ENCODE measurements around the gene PPM1M. TPM values are rescaled to one million over a fixed set of nuclear protein-coding genes. Genes with fewer than 3 reads are reported as not detected.
A peak's percentile ranks its signal among the peaks of the same experiment; 100 is the strongest.

Gene PPM1M
- total RNA-seq, 1 experiment from 2014 or later, result 1.4 TPM

- in situ Hi-C loops (cut with HindIII; ENCODE audit: low sequenced_read_pairs), result no loop called here
- DNase-seq (ENCODE audit: low spot score), result no peak
Measured at GRCh38 chr3:52240059-52240885, 5.3 kb upstream of the PPM1M start.

GRCh38 chr3:52240886-52241370 is 4.6 kb upstream of the PPM1M start:
- in situ Hi-C loops (cut with HindIII; ENCODE audit: low sequenced_read_pairs), result no loop called here
- DNase-seq (ENCODE audit: low spot score), result no peak

GRCh38 chr3:52242039-52242438 is 3.5 kb upstream of the PPM1M start:
- no peak for DNase-seq (ENCODE audit: low spot score)
- in situ Hi-C loops (cut with HindIII; ENCODE audit: low sequenced_read_pairs), result no loop called here

- DNase-seq (ENCODE audit: low spot score), result no peak
- in situ Hi-C loops (cut with HindIII; ENCODE audit: low sequenced_read_pairs), result no loop called here
Measured at GRCh38 chr3:52243791-52244628, 1.5 kb upstream of the PPM1M start.

DNA sequence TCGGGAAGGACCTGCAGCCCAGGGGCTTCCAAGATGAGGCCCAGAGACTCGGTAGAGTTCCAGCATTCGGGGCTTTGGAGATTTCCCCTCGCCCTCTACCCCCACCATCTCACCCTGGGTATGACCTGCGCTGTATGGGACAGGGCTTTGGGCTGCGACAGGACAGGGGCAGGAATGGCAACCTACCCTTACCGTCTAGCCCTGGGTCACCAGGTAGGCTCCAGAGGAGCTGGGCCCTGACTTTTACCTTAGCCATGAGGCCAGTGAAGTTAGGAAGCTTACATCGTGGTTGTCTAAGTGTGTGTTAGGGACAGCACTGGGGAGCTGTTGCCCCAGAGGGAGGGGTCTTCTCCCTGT is 683 bp downstream of the PPM1M start:
- in situ Hi-C loops (cut with HindIII; ENCODE audit: low sequenced_read_pairs), result no loop called here
- no peak for DNase-seq (ENCODE audit: low spot score)

DNA sequence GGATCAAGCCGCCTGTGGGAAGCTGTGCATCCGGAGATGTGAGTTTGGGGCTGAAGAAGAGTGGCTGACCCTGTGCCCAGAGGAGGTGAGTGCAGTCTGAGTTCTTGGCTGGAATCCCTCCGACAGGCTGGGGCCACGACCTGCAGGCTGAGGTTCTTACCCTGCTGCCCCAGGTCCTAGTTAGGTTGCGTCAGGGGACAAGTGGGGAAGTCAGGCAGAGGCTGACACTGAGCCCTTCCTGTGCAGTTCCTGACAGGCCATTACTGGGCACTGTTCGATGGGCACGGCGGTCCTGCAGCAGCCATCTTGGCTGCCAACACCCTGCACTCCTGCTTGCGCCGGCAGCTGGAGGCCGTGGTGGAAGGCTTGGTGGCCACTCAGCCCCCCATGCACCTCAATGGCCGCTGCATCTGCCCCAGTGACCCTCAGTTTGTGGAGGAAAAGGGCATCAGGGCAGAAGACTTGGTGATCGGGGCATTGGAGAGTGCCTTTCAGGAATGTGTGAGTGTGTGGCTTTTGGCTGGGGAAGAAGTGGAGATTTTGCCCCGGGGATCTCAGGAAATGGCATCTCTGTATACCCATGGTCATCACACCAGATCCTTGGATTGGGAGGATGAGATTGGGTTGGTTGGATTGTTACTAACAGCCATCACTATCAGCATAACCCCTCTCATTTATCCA is 1.3 kb downstream of the PPM1M start:
- no peak for DNase-seq (ENCODE audit: low spot score)
- in situ Hi-C loops (cut with HindIII; ENCODE audit: low sequenced_read_pairs), result no loop called here

DNA sequence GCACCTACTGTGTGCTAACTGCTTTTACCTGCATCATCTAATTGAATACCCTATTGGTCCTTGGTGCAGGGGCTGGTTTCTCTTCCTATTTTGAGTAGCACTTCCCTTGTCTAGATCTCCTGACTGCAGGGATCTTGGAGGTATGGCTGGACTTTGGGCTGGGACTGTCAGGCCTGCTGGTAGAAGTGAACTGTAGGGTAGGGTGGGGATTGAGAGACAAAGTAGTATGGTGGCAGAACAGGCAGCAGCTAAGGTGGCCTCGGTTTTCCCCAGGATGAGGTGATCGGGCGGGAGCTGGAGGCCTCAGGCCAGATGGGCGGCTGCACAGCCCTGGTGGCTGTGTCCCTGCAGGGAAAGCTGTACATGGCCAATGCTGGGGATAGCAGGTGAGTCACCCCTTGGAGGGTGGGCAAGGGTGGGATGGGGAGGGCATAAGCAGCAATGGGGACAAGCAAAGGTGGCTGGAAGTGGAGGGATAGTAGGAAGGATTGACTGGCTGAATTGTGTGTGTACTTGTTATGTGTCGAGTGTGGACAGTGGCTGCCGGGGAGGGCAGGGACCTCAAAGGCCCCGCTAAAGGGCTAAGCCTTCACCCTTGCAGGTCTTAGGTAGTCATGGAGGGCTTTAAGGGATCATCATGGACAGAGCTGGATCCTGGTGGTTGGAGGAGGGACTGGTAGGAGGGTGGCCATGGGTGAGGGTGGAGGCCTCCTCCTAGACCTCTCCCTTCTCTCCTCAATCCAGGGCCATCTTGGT is 2.0 kb downstream of the PPM1M start:
- in situ Hi-C loops (cut with HindIII; ENCODE audit: low sequenced_read_pairs), result no loop called here
- DNase-seq (ENCODE audit: low spot score), result no peak

GRCh38 chr3:52248165-52248541 is 2.6 kb downstream of the PPM1M start:
- no peak for DNase-seq (ENCODE audit: low spot score)
- in situ Hi-C loops (cut with HindIII; ENCODE audit: low sequenced_read_pairs), result no loop called here

- DNase-seq (ENCODE audit: low spot score), result peak; percentile 97
- in situ Hi-C loops (cut with HindIII; ENCODE audit: low sequenced_read_pairs), result no loop called here
Measured at GRCh38 chr3:52248816-52249547, 3.4 kb downstream of the PPM1M start.

- in situ Hi-C loops (cut with HindIII; ENCODE audit: low sequenced_read_pairs), result no loop called here
- DNase-seq (ENCODE audit: low spot score), result no peak
Measured at GRCh38 chr3:52249683-52250082, 4.1 kb downstream of the PPM1M start.

DNA sequence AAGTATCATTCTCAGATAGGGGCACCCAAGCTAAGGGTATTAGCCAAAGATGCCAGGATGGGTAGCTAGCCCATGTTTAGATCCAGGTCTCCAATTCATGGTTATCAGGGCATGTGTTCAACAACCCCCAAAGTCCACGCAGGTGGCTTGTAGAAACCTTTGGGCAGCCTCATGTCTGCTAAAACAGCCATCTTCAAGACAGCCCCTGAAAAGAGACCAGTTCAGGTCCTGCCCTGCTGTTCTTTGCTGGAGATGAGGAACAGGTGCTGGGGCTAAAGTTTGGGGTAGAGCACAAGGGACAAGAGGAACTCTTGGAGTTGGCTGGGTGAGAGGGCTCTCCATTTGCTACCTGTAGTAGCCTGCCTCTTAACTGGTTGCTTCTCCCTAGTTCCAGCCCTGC is 4.6 kb downstream of the PPM1M start:
- in situ Hi-C loops (cut with HindIII; ENCODE audit: low sequenced_read_pairs), result no loop called here

GRCh38 chr3:52253314-52254304 is 8.1 kb downstream of the PPM1M start:
- no peak for DNase-seq (ENCODE audit: low spot score)
- in situ Hi-C loops (cut with HindIII; ENCODE audit: low sequenced_read_pairs), result no loop called here

More for the DNA sequence above, 4.6 kb downstream of the PPM1M start:
- DNase-seq (ENCODE audit: low spot score), result no peak

GRCh38 chr3:52254608-52255007 is 9.0 kb downstream of the PPM1M start:
- in situ Hi-C loops (cut with HindIII; ENCODE audit: low sequenced_read_pairs), result no loop called here

GRCh38 chr3:52256159-52256558 is 10.6 kb downstream of the PPM1M start:
- in situ Hi-C loops (cut with HindIII; ENCODE audit: low sequenced_read_pairs), result no loop called here

More at GRCh38 chr3:52254608-52255007, 9.0 kb downstream of the PPM1M start:
- DNase-seq (ENCODE audit: low spot score), result no peak

DNA sequence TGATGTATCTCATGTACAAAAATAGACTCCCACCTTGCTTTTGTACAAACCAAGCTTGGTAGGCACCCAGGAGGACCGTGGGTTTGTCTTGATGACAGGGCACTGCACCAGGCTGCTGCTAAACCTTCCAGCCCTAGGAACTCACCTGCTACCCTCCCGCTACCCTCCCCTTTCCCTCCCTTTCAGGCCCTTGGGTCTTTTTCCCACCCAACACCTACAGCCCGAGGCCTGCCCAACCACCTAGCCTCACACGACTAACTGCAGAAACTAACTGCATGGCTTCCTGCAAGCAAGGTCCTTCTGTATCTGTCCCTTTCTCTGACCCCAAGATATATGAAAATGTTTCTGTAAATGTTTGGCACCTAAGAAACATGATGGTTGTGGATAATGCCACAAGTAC is 11.1 kb downstream of the PPM1M start:
- in situ Hi-C loops (cut with HindIII; ENCODE audit: low sequenced_read_pairs), result no loop called here

More at GRCh38 chr3:52256159-52256558, 10.6 kb downstream of the PPM1M start:
- DNase-seq (ENCODE audit: low spot score), result no peak

DNA sequence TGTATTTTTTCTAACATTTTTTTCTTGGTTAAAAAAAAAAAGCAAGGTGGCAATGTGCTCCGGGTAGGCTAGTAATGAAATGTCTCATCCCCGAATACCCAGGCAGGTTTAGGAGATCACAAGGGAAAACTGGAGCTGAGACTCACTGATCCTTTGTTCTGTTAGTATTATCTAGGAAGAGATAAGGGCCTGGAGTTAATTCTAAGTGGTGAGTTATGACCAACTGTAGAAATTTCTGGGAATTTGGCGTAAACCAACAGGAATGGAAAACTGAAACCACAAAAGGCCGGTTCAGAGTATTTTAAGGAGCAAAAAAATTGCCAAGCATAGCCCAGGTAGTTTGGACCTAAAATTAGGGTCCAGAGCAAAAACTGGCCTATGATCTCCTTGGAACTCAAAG is 12.4 kb downstream of the PPM1M start:
- in situ Hi-C loops (cut with HindIII; ENCODE audit: low sequenced_read_pairs), result no loop called here
- no peak for DNase-seq (ENCODE audit: low spot score)

More for the DNA sequence above, 11.1 kb downstream of the PPM1M start:
- no peak for DNase-seq (ENCODE audit: low spot score)

DNA sequence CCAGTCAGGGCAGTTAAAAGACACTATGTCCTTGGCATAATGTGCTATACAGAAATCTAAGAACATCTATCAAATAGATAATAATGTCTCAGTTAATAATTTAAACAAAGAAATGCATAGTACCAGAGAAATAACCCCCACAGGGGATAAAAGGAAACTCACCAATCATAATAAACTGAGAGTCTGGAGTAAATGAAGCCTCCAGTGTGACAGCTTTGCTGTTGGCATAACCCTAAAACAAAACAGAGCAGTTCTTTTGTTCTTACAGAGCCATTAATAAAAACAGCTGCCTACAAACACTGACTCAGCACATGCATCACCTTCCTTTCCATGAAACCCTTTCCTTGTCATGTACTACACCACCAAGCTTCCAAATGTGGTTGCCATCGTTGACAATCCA is 13.5 kb downstream of the PPM1M start:
- no peak for DNase-seq (ENCODE audit: low spot score)
- in situ Hi-C loops (cut with HindIII; ENCODE audit: low sequenced_read_pairs), result no loop called here

All from G401 (cell line).